ENCODE measurements around the gene EXOC3L4.
"Not testable (repeated sequence)": the region's sequence is repeated elsewhere in the genome, so short reads cannot be mapped to it uniquely, and the experiment has no call there.

The EXOC3L4 gene

DNA sequence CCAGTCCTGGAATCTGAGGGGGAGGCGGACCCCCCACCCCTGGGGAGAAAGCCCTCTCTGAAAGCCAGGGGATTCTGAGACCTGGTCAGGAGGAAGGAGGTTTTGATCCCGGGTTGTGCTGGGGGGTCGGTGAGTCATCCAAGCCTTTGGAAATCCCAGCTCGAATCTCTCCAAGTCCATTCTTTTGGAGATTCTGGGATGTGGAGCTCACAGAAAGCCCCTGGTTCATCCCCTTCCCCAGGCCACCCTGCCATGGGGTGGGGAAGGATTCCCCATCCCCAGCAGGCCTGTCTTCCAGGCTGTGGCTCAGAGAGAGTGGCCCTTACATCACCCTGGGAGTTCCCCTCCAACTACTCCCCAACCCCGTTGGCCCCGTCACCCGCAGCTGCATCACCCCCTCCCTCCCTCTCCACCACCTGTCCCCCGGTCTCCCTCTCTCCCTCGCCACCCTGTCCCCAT lies 14.3 kb downstream of the EXOC3L4 start:
- DNase-seq, result no peak

DNA sequence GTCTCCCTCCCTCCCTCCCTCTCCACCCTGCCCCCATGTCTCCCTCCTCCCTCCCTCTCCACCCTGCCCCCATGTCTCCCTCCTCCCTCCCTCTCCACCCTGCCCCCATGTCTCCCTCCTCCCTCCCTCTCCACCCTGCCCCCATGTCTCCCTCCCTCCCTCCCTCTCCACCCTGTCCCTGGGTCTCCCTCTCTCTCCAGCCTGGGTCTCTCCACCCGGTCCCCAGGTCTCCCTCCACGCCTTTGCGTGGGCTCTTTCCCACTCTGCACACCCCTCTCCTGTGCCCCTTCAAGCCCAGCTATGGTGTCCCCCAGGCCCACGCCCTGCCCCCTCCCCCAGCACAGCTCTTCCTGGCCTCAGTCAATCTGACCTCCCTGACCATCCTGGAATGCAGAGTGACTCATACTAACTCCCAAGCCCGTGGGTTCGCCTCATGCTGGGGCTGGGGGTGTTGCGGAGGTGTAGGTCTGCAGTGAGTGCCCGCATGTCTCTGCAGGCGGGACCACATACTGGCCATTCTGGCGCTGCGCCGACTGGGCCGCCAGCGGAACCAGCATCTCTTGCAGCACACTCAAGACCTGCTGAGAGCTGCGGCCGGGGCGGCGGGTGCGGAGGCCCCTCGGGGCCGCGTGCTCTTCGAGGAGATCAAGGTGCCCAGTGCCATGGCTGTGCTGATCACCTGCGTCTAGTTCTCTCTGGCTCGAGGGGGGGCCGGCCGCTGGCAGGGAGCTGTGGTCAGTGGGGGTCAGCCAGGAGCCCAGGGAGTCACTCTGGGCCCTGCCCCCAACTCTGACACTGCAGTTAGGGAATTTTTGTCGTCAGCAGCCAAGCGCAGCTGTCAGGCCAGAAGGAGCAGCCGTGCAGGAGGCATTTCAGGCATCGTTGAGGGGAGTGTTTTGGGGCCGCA lies 15.3 kb downstream of the EXOC3L4 start:
- no peak for DNase-seq

DNA sequence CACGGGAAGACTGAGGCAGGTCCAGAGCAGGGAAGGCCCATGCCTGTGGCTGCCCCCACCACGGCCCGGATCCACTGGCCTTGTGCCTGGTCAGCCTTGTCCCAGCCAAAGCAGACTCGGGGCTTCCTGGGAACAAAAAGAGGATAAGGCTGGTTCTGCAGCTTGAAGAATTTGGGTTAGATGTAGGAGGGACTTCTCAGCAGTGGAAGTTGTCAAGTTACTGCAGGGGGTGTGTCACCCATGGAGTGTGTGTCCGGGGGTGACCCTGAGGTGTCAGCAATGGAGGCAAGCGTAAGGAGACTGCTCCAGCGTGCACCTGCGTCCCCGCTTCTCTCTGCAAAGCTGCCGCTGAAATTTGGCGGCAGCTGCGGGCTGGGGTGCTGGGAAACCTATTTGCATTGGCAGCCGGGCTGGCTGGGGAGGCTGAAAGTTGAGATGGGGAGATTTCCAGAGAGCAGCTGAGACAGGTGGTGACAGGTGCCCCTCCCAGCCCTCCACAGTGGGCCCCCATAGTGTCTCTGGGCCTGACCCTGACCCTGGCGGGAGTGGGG lies 16.2 kb downstream of the EXOC3L4 start:
- DNase-seq, result no peak

DNA sequence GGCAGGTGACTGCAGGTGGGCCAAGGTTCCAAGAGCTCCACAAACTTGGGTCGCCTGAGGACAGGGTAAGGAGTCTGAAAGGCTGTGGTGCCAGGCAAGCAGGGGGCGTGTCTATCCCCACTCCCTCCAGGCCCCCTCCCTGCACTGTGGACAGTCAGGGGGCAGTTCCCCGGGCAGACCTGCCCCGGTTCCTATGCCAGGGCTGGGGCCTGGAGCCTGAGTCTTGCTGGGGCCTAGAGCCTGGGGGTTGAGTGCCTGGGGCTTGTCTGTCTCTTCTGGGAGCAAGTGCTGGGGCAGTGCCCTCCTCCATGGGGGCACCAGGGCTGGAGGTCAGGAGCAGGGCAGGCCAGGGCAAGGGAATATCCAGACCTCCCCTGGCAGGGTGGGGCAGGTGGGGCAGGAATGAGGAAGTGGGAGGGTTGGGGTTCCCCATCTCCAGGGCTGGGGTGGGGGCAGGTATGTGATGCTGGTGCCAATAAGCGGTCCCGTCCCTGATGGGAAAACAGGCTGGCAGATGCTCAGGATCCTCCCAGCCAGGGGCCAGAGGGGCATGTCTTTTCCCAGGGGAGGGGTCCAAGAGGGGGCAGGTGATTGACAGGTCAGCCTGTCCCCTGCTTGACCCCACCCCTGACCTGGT lies 16.8 kb downstream of the EXOC3L4 start:
- no peak for DNase-seq

DNA sequence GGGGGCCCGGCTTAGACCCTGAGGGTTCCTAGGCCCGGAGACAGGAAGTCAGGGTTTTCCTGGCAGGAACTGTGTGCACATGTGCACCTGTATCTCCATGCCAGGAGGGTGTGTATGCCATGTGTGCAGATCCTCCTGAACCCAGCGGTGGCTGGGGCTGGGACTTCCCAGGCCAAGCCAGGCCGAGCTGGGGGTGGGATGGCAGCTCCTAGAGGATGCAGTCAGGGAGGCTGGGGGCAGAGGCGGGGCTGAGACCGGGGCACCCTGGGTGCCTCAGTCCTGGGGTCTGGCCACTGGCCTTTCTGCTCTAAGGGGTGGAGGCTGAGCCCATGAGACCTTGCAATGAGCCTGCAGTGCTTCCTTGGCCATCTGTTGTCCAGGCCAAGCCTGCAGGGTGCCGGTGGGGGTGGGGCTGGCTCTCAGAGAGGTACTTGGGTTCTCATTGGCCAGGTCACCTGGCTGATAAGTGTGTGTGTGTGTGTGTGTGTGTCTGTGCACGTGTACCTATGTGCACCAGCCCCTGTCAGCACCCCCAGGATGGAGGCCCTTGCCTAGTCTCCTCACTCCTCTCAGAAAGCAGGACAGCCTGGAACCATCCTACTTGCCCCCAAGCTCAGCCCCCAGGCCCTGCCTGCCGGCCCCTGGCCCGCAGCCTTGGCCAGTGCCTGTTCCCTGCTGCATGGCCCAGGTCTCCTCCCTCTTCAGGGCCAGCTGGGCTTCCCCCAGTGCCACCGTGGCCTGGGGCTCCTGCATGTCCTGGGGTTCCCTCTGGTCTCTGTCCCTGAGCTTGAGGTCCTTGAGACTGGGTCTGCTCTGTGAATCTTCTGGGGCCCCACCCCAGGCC lies 18.1 kb downstream of the EXOC3L4 start:
- no peak for DNase-seq

DNA sequence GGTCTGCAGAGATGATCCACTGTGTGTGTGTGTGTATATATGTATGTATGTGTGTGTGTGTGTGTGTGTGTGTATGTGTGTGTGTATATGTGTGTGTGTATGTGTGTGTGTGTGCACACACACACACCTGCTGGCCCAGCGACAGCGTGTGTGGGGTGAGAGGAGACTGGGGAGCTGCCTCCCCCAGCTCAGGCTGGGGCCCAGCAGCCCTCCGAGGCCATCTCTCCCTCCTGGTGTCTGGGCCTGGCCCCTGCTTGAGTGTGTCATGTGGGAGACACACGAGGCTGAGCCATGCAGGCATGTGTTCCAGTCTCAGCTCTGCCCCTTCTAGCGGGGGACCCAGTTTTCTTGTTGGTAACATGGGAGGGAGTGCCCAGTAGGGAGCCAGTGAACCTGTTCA lies 18.8 kb downstream of the EXOC3L4 start:
- DNase-seq, result no peak

DNA sequence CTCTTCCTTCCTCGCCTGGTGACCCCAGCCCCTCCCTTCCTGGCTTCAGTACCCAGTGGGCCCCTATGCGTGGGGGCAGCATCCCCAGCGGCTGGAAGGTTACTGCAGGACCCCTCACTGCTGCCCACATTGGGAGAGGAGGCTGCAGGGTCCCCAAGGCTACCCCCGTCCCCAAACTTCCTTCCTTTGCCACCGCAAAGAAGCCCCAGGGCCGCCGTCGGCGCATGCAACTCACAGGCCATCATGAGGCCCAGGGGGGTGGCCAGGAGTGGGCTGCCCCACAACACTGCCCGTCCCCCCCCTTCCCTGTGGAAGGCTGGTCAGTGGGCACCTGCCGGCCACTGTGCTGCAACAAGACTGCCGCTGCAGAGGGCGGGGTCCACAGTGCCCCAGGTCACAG lies 19.2 kb downstream of the EXOC3L4 start:
- no peak for DNase-seq

DNA sequence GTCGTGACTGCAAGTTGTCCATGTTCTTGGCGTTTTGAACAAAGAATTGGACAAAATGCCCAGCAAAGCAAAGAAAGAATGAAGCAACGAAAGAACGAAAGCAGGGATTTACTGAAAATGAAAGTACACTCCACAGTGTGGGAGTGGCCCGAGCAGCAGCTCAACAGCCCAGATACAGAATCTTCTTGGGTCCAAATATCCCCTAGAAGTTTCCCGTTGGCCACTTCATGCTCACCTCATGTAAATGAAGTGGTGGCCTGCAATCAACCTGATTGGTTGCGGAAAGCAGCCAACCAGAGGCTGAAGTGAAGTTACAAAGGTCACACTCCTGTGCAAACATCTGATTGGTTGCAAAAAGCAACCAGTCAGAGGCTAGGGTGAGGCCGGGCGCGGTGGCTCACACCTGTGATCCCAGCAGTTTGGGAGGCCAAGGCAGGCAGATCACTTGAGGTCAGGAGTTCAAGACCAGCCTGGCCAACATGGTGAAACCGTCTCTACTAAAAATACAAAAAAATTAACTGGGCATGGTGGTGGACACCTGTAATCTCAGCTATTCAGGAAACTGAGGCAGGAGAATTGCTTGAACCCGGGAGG lies 20.7 kb downstream of the EXOC3L4 start:
- not testable (repeated sequence) for DNase-seq

DNA sequence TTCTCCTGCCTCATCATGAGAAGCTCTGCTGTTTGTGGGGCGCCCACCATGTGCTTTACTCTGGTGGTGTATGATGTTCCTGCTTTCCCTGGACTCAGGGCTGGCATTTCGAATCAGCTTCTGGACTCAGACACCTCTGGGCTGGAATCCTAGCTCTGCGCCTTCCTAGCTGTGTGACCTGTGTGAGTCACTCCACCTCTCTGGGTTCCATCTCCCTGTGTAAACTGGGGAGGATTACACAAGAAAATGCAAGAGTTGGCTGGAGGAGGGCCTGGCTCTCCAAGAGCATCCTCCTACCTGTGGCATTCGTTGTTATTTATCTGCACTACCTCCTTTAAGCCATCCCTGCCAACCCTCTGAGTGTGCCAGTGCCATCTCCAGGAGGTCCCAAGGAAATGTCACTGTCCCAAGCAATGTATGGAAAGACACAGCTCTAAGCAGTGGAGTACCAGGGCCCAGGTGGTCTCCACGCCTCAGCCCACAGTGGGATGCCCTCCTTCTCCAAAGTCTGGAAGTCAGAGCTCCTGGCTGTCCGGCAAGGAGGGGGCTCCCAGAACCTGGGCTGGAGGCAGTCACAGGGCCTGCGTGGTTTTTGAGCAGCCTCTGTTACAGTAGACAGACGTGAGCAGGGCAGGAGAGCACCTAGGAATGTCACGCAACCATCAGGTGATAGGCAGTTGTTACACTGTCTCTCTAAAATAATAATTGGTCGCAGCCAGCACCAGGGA lies 21.5 kb downstream of the EXOC3L4 start:
- no peak for DNase-seq

DNA sequence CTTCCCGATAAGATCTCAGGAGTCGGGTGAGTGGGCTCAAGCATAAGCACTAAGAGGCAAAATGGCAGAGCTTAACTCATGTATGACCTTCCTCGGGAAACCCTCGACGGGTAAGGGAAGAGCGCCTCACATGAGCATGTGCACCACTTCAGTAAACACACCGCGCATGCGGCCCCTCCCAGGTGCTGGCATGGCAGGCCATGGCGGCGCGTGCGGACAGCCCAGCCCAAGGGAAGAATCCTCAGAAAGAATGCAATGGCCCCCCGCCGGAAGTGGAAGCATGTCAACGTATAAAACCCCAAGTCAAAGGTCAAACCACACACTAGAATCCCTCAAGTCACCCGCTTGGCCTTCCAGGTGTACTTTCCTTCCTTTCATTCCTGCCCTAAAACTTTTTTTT lies 22.1 kb downstream of the EXOC3L4 start:
- no peak for DNase-seq

DNA sequence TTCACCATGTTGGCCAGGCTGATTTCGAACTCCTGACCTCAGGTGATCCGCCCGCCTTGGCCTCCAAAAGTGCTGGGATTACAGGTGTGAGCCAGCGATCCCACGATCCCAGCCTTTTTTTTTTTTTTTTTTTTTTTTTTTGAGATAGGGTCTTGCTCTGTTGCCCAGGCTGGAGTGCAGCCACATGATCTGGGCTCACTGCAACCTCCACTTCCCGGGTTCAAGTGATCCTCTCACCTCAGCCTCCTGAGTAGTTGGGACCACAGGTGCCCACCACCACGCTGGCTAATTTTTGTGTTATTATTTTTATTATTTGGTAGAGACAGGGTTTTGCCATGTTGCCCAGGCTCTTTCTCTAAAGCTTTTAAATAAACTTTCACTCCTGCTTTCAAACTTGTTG lies 23.0 kb downstream of the EXOC3L4 start:
- DNase-seq, result not testable (repeated sequence)

DNA sequence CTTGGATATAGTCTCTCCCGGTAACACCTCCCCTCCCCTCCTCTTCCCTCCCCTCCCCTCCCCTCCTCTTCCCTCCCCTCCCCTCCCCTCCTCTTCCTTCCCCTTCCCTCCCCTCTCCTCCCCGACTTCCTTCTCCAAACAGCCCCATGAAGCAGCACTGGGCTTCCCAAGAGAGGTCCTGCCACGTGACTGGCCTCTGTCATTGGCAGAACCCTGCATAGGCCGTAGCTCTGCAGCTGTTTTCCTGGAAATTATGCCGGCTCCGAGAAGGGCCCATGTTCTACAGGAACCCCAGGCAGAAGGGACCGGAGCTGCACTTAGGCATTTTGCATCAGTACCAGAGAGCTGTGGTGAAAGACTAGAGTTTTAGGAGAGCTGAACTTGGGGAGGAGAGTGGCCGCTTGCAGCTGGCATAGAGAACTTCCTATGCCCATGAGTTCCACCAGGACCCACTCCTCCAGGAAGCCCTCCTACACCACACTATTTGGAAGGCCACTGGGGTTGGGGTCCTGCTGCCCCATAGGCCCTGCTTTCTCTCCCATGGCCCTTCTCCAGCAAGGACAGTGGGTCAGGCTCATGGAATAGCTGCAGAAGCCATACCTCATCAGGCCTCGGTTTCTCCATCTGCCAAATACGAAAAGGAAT lies 23.6 kb downstream of the EXOC3L4 start:
- no peak for DNase-seq

DNA sequence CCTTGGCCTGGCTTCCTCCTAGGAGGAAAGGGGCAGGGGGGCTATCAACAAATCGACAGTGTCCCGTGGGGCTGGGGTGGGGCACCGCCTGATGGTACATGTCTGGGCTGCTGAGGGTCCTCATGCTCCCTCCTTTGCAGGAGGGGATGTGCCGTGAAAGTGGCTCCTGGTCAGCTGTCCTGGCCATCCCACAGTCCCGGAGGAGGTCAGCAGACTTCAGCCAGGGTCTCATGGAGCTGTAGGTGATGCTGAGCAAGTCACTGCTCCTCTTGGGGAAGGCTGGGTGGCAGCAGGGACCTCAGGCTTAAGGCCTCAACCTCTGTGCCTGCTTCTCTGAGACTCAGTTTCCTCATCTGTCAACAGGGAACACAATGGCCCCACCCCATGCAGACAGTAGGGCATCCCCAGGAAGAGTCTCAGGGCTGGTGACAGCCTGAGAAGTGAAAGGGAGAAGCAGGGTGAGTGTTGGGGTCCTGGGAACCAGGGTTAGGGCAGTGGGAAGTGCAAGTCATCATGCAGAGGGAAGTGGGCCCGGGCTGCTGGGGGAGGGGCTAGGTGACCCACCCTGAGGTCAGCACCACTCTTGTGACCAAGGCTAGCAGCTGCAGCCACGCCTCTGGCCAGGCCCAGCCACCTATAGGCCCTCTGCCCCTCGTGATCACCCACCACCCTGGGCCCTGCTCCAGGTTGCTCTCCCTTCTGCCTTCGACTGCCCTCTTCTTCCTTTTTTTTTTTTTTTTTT lies 24.3 kb downstream of the EXOC3L4 start:
- DNase-seq, result no peak

DNA sequence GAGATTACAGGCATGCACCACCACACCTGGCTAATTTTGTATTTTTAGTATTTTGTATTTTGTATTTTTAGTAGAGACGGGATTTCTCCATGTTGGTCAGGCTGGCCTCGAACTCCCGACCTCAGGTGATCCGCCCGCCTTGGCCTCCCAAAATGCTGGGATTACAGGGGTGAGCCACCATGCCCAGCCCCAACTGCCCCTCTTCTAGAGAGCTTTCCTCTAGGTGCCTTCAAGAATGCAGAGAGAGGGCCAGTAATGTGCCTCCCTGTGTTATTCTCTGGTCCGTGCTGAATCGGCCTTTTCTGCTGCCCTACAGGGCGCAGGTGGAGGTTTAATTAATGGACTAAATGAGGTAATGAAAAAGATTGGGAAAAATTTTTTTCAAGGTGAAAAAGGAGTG lies 25.0 kb downstream of the EXOC3L4 start:
- DNase-seq, result not testable (repeated sequence)

DNA sequence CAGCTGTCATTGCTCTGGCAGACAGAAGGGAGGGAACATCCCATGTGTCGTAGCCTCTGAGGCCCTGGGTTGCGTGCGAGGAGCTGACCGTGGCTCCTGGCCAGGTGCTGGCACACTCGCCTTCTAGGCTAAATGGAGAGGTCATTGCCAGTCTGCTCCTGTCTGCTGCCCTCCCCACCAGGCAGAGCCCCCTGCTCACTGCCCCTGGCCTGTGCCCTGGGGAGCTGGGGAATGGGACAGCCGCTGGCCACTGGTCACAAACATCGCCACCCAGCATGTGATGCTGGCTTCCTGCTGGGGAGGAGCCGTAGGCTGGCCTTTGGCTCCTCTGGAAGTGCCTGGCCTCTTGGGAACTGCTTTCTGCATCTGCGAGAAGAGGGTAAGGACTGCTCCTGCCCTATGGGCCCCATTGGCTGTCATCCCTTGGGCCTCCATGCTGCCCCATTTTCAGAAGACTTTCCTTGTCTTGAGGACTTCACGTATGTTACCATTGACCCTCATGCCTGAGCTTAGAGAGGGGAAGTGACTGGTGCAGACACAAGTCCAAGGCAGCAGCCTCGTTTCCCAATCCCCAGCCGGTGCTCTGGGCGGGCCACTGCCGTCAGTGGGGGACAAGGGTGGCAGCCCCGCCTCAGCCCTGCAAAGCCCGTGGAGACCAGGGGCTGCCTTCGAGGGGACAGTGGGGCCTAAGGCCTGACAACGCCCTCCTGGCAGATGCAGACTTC lies 26.8 kb downstream of the EXOC3L4 start:
- no peak for DNase-seq

DNA sequence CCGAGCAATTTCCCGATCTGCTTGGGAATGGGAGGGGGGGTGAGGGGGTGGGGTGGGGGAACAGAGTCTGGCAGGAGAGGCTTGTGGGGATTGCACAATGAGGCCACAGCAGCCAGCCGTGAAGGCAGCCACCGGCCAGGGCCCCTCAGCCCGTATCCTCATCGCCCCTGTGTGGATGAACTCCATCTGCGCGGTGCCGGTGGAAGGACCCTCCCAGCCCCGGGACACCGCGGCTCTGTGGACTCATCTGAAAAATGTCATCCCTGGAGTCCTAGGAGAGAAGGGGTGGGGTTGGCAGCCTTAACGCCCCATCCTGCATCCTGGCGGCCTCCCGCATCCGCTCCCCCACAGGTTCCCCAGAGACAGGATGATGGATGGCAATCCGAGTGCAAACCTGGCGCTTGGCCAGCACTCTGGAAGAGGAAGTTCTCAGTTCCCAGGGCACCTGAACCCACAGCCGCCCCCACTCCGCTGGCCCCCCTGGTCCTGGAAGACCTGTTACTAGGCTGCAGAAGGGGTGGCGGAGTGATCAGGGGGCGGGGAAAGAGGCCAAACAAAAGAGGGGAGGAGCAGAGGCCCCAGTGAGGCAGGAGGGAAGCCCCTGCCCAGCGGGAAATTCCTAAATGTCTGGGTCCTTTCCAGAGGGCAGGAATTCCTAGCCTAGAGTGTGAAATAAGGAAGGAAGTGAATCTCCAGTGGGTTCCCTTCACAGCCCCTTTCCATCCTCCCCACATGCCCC lies 27.5 kb downstream of the EXOC3L4 start:
- no peak for DNase-seq

DNA sequence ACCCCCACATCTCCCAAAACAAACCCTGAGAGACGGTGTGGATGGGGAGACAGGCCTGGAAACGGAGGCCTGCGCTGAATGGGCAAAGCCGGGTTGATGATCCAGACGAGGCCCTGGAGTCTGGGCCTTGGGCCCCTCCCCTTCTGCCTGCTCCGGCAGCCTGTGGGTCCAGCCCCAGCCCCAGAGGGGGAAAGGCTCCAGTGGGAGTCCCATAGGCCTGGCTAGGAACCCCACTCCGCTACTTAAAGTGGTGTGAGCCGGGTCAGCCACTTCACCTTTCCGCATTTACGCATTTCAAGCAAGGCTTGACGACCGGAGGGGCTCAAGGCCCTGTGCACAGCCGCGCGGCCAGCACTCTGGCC lies 28.0 kb downstream of the EXOC3L4 start:
- DNase-seq, result no peak

DNA sequence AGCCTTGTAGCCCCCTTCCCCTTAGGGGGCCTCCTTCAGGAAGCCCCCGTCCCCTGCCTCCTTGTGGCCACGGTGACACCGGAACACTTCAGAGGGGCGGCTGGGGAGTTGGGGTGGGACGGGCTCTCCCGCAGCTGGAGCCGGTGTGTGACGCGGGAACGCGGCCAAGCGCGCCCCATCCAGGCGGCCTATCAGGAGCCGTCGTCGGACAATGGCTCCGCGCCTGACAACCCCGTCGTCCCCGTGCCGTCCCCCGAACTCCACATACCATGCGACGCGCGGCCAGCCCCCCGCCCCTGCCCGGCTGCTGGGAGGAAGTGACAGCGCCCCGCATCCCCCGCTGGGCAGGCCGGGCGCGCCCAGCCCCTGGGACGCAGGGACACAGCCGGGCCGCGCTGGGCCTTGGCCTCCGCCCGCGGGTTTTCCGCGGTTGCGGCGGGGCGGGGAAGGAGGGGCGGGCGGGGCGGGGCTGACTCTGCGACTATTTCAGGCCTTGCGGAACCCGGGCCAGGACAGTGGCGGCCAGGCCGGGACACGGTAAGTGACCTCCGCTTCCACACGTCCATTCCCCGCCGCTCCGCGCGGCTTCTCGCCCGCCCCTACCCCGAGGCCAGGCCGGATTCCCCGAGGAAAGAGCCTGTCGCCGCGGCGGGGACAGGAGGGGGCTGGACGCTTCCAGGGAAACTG lies 28.6 kb downstream of the EXOC3L4 start, which contains the start of gene TNFAIP2:
Gene TNFAIP2 (plus strand): TSS at position 515 of the 687 bp plus-strand sequence. CDS start 2,997 bp downstream, outside the sequence.
- DNase-seq, result no peak

Data from activated CD8-positive, alpha-beta memory T cell treated with anti-CD3 and anti-CD28 coated beads, Interleukin-2, amount 50 U/mL, for 48 hours (primary cell).